ENCODE data around the gene ELMO1. TPM values are rescaled to one million over a fixed set of nuclear protein-coding genes. Genes with fewer than 3 reads are reported as not detected.
"Not testable (repeated sequence)": the region's sequence is repeated elsewhere in the genome, so short reads cannot be mapped to it uniquely, and the experiment has no call there.

Gene ELMO1
- total RNA-seq, 1 donor, result under 0.01 TPM

DNA sequence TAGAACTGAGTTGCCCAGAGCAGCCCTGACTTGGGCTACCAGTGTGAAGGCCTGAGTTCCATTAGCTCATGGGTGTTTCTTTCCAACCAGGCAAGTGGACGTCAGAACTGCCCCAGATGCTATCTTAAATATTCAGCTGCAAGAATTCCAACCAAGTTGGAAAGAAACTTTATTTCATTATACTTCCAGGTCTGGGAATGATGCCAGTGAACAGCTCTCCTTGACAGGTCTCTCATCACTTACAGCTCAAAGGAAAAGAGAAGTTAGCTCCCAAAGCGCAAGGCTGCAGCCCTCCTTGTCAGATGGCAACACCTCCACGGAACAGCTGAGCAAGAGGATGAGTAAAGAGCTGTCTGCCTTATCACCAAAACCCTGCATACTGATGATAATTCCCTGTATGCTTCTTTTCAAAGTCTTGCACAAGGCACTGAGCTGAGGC, 468.8 kb downstream of the ELMO1 start:
- DNase-seq (ENCODE audit: low read depth), result peak; percentile 44
- no peak overlapping the region for H3K4me3 ChIP-seq (ENCODE audit: low read depth, low read length)
- TF ChIP-seq CTCF (IDR thresholded peaks at IDR 0.05; ENCODE audit: insufficient read depth, low read depth, low read length), result no peak

DNA sequence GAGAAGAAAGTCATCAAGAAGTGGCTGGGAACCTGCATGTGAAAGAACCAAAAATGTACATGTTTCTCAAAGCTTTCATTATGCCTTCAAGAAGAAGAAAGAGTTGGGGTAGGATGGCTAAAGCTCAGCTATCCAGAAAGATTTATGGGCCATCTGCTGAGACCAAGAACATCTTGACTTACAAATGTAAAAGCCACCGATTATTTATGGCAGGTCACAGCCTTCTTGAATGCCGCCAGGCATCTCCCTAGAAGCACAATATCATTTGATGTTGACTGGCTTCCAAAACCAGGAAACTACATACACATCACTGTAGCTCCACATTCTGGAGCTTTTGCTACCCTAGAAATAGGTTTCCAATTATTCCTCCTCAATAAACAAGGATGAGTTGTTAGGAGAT, 470.2 kb downstream of the ELMO1 start:
- DNase-seq (ENCODE audit: low read depth), result no peak
- H3K4me3 ChIP-seq (ENCODE audit: low read depth, low read length), result no peak overlapping the region
- TF ChIP-seq CTCF (IDR thresholded peaks at IDR 0.05; ENCODE audit: insufficient read depth, low read depth, low read length), result no peak

- no peak for DNase-seq (ENCODE audit: low read depth)
- no peak for TF ChIP-seq CTCF (IDR thresholded peaks at IDR 0.05; ENCODE audit: insufficient read depth, low read depth, low read length)
- no peak overlapping the region for H3K4me3 ChIP-seq (ENCODE audit: low read depth, low read length)
Measured at GRCh38 chr7:36977878-36978277, 470.8 kb downstream of the ELMO1 start.

DNA sequence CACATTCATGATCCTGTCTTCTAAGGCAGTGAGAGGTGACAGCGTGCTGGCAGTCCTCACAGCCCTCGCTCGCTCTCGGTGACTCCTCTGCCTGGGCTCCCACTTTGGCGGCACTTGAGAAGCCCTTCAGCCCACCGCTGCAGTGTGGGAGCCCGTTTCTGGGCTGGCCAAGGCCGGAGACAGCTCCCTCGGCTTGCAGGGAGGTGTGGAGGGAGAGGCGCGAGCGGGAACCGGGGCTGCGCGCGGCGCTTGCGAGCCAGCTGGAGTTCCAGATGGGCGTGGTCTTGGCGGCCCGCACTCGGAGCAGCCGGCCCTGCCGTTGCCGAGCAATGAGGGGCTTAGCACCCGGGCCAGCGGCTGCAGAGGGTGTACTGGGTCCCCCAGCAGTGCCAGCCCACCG, 475.1 kb downstream of the ELMO1 start:
- not testable (repeated sequence) for DNase-seq (ENCODE audit: low read depth); H3K4me3 ChIP-seq (ENCODE audit: low read depth, low read length)

DNA sequence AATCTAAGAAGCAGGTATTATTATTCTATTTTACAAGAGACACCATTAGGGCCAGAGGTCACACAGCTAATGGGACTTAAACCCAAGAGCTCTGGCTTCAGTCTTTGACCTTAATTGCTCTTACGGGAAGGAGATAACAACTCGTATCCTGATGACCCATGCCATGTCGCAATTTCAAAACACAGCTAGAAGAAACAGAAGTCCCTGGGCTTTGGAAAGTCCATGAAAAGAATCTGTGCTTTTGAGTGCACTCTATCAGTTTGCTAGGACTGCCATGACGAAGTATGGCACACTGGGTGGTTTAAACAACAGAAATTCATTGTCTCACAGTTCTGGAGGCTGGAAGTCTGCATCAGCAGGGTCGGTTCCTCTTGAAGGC, 476.5 kb downstream of the ELMO1 start:
- no peak for TF ChIP-seq CTCF (IDR thresholded peaks at IDR 0.05; ENCODE audit: insufficient read depth, low read depth, low read length)
- no peak overlapping the region for H3K4me3 ChIP-seq (ENCODE audit: low read depth, low read length)
- peak; percentile 13 for DNase-seq (ENCODE audit: low read depth)

DNA sequence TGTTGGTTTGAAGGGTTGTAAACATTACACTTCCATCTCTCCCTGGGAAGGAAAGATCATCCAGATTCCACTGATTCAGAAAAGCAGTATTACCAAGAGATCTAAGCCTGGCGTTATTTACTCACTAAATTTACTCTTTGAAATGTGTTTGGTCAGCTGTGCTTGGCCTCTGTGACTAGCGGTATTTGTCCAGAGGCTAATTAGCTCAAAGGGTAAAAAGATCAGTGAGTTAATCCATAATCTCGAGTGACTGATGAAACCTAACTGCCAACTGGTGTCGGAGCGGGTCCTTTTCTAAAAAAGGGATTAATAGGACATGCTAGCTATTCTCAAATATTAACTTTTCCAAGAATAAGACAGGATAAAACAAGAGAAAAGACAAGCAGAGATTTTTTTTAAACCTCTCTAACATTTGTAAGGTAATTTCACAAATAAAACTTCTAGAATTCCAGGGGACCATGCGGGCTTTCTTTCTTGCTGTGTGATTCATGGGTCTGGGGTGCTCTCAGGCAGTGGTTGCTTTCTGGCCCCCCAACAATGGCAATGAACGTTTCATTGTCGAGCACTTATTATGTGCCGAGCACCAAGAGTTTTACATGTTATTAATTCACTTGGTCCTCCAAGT, 477.0 kb downstream of the ELMO1 start:
- DNase-seq (ENCODE audit: low read depth), result no peak
- no peak overlapping the region for H3K4me3 ChIP-seq (ENCODE audit: low read depth, low read length)
- TF ChIP-seq CTCF (IDR thresholded peaks at IDR 0.05; ENCODE audit: insufficient read depth, low read depth, low read length), result no peak

- TF ChIP-seq CTCF (IDR thresholded peaks at IDR 0.05; ENCODE audit: insufficient read depth, low read depth, low read length), result no peak
- H3K4me3 ChIP-seq (ENCODE audit: low read depth, low read length), result no peak overlapping the region
- no peak for DNase-seq (ENCODE audit: low read depth)
Measured at GRCh38 chr7:36970551-36971514, 477.8 kb downstream of the ELMO1 start.

All from fibroblast of villous mesenchyme (primary cell).